ENCODE results near the gene DAAM2. TPM values are rescaled to one million over a fixed set of nuclear protein-coding genes. Genes with fewer than 3 reads are reported as not detected.

Gene DAAM2
- total RNA-seq, result not detected in 2 replicates

DNA sequence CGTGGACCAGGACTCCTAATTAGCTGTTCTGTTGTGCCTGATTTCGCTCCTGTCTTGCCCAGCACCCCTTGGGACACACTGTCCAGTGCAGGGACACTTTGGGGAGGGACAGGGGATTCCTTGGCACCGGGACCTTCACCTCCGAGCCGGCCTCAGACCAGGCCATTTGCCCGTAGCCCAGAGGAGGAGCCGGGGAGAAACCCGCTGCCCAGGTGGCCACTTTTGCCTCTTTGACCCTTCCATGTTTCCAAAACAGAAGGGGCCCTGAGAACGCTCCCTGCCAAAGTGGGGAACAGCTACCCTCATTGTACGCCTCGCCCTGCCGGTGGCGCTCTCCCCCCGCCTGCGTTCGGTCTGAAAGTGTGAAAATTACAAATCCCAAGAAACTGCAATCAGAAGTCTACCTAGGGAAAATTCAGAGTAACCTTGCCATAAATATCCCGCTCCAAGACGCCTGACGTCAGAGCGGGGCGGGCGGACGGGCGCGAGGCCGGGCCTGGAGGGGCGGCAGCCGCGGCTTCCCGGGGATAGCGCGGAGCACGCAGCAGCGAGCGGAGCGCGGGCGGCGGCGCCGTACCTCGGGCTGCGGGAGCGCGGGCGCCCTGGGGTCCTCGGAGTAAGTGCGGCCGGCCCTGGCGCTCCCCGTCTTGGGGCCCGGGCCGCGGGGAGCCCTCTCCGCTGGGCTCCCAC, at the start of gene DAAM2:
Gene DAAM2, plus strand, starts transcription at position 527 of the 690 bp plus-strand sequence. CDS start 63,927 bp downstream, outside the sequence.
- no peak for ATAC-seq (ENCODE audit: low read depth)
- POLR2A ChIA-PET, result no interaction called here
- Mint-ChIP-seq H3K27ac (no peak within 1 kb of the TSS), H3K27me3 (peaks cover 47% of the 10 kb centered on the region), H3K4me3 (no peak within 1 kb of the TSS), H3K4me1 (no peaks in the 10 kb centered on the region), H3K36me3 (ENCODE audit: low read depth) (no peaks in the 10 kb centered on the region), H3K9me3 (no peaks in the 10 kb centered on the region)
- intact Hi-C loops (cut with micrococcal nuclease), result no loop called here
- CTCF ChIA-PET, result no interaction called here
- DNase-seq, result no peak
- TF ChIP-seq CTCF (IDR thresholded peaks at IDR 0.05), result no peak

GRCh38 chr6:39746795-39747194, 45.4 kb upstream of the DAAM2 start:
- no peak for ATAC-seq (ENCODE audit: low read depth)
- H3K9me3 Mint-ChIP-seq, result peaks cover 3% of the 10 kb centered on the region
- peaks cover 3% of the 10 kb centered on the region for H3K27me3 Mint-ChIP-seq
- H3K4me1 Mint-ChIP-seq, result no peaks in the 10 kb centered on the region
- no peak for DNase-seq
- intact Hi-C loops (cut with micrococcal nuclease), result no loop called here
- no peaks in the 10 kb centered on the region for H3K36me3 Mint-ChIP-seq (ENCODE audit: low read depth)
- ChIA-PET CTCF (no interaction called here), POLR2A (no interaction called here)
- no peak overlapping the region for H3K4me3 Mint-ChIP-seq
- TF ChIP-seq CTCF (IDR thresholded peaks at IDR 0.05), result no peak
- H3K27ac Mint-ChIP-seq, result no peak overlapping the region

DNA sequence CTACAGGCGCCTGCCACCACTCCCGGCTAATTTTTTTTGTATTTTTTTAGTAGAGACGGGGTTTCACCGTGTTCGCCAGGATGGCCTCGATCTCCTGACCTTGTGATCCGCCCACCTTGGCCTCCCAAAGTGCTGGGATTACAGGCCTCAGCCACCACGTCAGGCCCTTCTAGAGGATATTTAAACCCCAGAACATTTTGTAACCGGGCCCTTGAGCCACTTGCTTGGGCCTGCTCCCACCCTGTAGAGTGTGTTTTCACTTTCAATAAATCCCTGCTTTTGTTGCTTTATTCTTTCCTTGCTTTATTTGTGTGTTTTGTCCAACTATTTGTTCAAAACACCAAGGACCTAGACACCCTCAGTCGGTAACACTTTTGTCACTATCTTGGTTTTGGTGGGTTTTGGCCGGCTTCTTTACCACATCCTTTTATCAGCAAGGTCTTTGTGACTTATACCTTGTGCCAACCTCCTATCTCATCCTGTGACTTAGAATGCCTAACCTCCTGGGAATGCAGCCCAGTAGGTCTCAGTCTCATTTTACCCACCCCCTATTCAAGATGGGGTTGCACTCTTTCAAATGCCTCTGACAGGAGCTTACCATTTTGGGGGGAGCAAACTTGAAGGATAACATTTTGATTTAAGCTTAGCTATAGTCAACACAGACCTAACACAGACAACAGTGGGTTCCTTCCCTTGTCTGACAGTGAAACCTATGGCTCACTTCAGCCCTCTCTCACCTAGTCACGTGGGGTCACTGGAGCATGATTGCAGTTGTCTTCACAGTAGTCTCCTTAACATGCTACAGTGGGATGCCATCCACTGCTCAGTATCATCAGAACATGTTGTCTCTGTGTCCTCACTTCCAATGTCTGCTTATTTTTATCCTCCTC, 39.1 kb upstream of the DAAM2 start:
- ChIA-PET CTCF (no interaction called here), POLR2A (interaction anchor here (0.5 kb wide), 1 partner anchor 193 kb away, joined by 6 read pairs; no protein-coding TSS in a partner anchor)
- no peak overlapping the region for H3K27ac Mint-ChIP-seq
- H3K4me3 Mint-ChIP-seq, result no peak overlapping the region
- ATAC-seq (ENCODE audit: low read depth) (no peak), DNase-seq (no peak)
- H3K9me3 Mint-ChIP-seq, result peaks cover 2% of the 10 kb centered on the region
- intact Hi-C loops (cut with micrococcal nuclease), result no loop called here
- no peak for TF ChIP-seq CTCF (IDR thresholded peaks at IDR 0.05)
- H3K36me3 Mint-ChIP-seq (ENCODE audit: low read depth), result no peaks in the 10 kb centered on the region
- H3K27me3 Mint-ChIP-seq, result peaks cover 2% of the 10 kb centered on the region
- H3K4me1 Mint-ChIP-seq, result no peaks in the 10 kb centered on the region

GRCh38 chr6:39753725-39754045, 38.5 kb upstream of the DAAM2 start:
- Mint-ChIP-seq H3K4me1 (no peaks in the 10 kb centered on the region), H3K4me3 (no peak overlapping the region), H3K27ac (no peak overlapping the region), H3K9me3 (peaks cover 2% of the 10 kb centered on the region), H3K36me3 (ENCODE audit: low read depth) (no peaks in the 10 kb centered on the region), H3K27me3 (peaks cover 2% of the 10 kb centered on the region)
- intact Hi-C loops (cut with micrococcal nuclease), result no loop called here
- no peak for DNase-seq
- POLR2A ChIA-PET, result interaction anchor here (0.5 kb wide), 1 partner anchor 194 kb away, joined by 6 read pairs; no protein-coding TSS in a partner anchor
- TF ChIP-seq CTCF (IDR thresholded peaks at IDR 0.05), result no peak
- CTCF ChIA-PET, result no interaction called here
- ATAC-seq (ENCODE audit: low read depth), result no peak

GRCh38 chr6:39754514-39755115, 37.6 kb upstream of the DAAM2 start:
- peaks cover 2% of the 10 kb centered on the region for H3K9me3 Mint-ChIP-seq
- H3K4me1 Mint-ChIP-seq, result no peaks in the 10 kb centered on the region
- DNase-seq, result no peak
- TF ChIP-seq CTCF (IDR thresholded peaks at IDR 0.05), result no peak
- H3K4me3 Mint-ChIP-seq, result no peak overlapping the region
- no peaks in the 10 kb centered on the region for H3K36me3 Mint-ChIP-seq (ENCODE audit: low read depth)
- intact Hi-C loops (cut with micrococcal nuclease), result no loop called here
- H3K27me3 Mint-ChIP-seq, result peaks cover 2% of the 10 kb centered on the region
- ChIA-PET CTCF (no interaction called here), POLR2A (no interaction called here)
- ATAC-seq (ENCODE audit: low read depth), result no peak
- H3K27ac Mint-ChIP-seq, result no peak overlapping the region
